D341Med (cell line): ENCODE results near the gene ZNF638.
A peak's percentile ranks its signal among the peaks of the same experiment; 100 is the strongest.

Experiments
- DNase-seq: peaks from one replicate; pipeline ENCODE4 v3.0.0; 2012; ENCODE audit warnings: low spot score

Gene ZNF638

DNA sequence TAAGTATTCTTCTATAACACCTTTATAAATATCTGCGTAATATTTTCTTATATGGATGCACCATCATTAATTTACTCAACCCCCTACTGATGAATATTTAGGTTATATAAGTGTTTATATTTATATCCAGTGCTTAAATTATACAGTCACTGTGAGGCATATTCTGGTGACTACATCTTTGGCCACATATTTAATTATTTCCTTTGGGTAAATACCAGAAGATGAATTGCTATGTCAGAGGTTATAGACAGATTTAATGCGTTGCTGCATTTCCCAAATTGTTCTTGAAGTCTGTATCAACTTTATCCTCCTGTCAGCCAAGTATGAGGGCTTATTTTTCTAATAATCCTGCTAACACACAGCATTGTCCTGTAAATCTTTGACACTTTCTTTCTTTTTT is 140.4 kb downstream of the ZNF638 start:
- no peak for DNase-seq

DNA sequence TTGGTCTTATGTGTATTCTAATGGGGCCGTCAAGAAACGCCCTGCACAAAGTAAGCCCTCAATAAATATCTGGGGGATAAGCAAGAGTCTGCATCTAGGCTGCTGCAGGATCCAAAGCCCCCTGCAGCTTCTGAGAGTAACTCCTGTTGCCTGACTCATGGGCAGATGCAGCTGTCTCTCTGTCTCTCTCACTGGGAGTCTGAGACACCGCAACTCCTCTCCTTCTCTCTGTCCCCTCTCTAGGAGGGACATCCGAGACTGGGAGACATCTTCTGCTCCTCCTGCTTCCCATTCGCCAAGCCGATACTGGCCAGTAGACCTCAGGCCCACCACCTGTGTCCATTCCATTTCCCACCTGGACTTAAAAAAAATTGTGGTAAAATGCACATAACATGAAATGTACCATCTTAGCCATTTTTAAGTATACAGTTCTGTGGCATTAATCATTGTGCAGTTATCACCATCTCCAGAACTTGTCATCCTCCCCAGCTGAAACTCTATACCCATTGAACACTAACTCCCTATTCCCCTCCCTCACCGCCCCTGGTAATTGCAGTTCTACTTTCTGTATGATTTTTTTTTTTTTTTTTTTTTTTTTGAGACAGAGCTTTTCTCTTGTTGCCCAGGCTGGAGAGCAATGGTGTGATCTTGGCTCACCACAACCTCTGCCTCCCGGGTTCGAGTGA is 141.9 kb downstream of the ZNF638 start:
- no peak for DNase-seq

DNA sequence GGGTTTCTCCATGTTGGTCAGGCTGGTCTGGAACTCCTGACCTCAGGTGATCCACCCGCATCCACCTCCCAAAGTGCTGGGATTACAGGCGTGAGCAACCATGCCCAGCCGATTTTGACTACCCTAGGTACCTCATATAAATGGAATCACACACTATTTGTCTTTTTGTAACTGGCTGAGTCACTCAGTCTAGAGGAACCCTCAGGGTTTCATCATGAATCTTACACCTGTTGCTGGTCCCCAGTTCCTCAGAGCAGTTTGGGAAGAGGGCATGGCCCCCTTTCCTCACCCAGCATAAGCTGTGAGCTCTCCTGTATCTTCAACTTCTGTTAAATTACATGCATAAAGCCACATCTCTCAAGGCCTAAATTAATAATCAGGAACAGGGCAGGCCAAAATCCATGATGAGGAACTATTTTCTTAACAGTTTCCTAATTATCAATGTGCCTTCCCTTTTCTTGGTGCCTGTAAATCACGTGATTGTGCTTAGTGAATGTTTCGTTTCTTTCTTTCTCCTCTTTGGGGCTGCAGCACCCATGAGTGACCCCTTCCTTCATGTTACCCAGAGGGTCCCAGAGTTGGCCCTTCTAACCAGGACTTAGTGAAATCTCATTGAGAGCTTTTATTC is 142.6 kb downstream of the ZNF638 start:
- no peak for DNase-seq

DNA sequence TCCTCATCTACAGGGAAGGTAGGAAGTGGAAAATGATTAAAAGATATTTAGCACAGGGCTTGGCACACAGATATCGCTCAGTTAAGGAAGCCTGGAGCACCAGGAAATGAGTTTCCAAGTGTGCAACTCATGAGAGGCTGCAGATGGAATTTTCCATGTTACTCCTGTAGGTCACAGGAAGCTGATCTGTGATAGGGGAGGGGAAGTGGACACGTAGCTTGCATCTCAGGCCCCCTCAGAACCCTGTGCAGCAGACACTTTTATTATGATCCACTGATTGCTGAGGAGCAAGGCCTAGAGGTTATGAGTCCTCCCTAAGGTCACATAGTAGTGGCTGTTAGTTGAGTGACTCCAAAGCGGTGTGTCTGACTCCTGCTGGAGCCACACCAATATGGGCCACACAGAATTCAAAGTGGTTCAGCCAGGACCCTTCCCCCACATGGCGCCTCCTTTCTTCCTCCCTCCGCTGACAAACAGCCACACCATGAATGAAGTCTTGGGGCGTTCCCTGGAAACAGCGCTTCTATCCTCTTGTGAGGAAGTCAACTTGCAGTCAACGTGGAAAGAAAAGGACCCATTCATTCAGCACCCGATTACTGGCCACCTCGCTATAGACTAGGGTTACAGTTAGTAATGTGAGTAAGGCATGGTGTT is 143.3 kb downstream of the ZNF638 start:
- DNase-seq = no peak

DNA sequence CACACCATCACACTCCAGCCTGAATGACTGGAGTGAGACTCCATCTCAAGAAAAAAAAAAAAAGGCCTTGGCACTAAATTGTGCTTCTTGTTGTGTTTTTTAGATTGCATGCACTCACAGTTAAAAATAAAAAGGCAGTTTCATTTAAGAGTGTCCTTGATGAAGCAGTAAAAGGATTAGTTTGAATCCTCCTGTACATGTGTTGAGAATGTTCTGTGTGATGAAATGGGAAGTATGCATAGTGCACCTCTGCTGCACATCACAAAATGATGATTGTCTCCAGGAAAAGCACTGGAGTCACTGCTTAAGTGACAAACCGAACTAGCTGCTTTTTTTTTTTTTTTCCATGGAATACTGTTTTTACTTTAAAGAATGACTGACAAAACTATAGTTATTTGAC is 144.9 kb downstream of the ZNF638 start:
- no peak for DNase-seq

DNA sequence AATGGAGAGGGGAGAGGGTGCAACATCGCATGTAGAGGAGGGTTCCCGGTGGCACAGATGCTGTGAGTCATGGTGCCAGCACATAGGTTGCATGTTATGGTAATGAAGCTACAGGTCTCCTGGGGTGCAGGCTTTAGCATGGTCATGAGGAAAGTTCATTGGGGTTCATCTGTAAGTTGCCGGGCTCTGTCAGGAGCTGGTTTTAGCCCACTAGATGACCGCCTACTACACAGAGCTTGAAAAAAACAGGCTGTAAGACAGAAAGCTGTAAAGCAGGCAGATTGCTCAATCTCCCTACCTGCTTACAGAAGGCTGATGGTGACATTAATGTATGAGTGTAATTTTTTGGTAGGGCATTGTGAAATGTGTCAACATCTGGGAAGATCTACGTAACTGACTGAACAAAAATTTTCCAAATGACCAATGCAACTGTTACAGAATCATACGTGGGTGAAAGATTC is 145.7 kb downstream of the ZNF638 start:
- no peak for DNase-seq

- DNase-seq = peak; percentile 5
Measured at GRCh38 chr2:71478806-71479205, 147.2 kb downstream of the ZNF638 start.

DNA sequence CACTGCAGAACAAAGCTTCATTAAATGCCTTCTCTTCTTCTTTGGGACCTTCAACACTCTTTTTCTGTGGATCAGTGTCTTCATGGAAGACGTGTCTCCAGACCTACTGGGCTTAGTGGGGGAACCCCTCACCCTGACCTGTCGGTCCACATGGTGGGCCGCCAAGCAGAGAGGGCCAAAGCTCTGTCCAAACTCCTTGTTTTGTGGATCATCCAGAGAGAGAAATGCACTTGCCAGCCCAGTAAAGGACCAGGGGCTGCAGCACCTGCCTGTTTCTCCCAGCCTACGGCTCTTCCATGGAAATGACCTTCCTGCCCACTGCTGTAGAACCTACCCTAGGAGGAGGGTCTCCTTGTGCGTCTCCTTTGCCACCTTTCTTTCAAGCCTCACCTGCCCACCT is 147.7 kb downstream of the ZNF638 start:
- peak; percentile 10 for DNase-seq

DNA sequence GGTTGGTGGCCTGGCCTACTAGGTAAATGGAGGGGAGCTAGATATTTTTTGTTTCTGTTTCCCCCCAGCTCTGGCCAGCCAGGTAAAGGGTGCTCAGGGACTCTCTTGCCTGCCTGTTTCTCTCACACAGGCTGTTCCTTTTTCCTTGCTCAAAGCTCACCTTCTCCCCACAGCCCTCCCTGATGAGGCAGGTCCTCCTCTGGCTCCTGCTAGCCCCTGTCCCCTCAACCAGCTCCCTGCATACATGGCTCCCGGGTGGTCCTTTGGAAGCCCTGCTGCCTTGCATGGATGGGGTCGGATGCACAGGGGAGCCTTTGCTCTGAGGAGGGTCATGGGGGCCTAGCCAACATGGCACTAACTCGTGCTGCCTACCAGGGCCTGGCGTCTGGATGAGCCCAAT is 149.5 kb downstream of the ZNF638 start:
- DNase-seq = peak; percentile 11

- peak; percentile 27 for DNase-seq
Measured at GRCh38 chr2:71482055-71482454, 150.5 kb downstream of the ZNF638 start.

DNA sequence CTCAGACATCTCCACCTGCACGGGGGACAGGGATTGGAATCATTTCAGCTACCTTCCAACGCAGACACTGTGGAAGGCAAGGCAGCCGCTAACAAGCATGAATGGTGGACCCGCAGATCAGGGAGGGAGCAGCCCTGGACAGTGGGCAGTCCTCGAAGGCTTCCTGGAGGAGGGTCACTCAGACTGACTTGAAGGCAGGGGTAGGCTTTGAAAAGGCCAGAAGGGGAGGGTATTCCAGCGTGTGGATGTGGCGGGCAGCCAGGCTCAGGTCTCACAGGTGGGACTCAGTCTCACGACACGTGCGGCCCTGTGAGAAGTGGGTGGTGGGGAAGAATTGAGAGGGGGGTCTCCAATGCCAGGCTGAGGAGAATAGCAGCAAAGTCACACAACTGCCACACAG is 151.7 kb downstream of the ZNF638 start:
- DNase-seq = peak; percentile 6

DNA sequence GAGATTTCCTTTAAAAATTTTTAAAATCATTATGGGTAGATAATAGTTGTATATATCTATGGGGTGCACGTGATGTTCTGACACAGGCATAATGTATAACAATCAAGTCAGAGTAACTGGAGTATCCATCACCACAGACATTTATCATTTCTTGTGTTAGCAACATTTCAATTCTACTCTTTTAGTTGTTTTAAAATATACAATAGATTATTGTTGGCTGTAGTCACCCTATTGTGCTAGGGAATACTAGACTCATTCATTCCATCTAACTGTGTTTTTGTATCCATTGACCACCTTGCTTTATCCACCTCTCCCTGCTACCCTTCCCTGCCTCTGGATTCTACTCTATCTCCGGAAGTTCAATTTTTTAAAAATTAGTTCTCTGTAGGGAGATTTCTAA is 152.8 kb downstream of the ZNF638 start:
- DNase-seq = no peak
